PC-3 (cell line): ENCODE results near the gene STX8.

Source experiments
- EZH2 ChIP-seq: fragments of 300-600 bp; sonication (generic); IDR thresholded peaks from one replicate; pipeline ENCODE4 v1.6.1; 2017; ENCODE audit warnings: antibody characterized with exemption, mild to moderate bottlenecking, low read length; ENCODE audit not compliant: unreplicated experiment
- EZH2phosphoT487 ChIP-seq: fragments of 300-600 bp; sonication (generic); IDR thresholded peaks from 2 replicates; pipeline ENCODE4 v1.6.1; 2018; ENCODE audit warnings: mild to moderate bottlenecking, antibody characterized with exemption, low read length, borderline replicate concordance
- TF ChIP-seq, protein P1 (sequence below): fragments of 300-600 bp; sonication (generic); conservative IDR thresholded peaks from 2 replicates; pipeline ENCODE4 v1.5.1; 2017; ENCODE audit warnings: antibody characterized with exemption, low read depth, mild to moderate bottlenecking, low read length

- TF ChIP-seq, protein P1, sequence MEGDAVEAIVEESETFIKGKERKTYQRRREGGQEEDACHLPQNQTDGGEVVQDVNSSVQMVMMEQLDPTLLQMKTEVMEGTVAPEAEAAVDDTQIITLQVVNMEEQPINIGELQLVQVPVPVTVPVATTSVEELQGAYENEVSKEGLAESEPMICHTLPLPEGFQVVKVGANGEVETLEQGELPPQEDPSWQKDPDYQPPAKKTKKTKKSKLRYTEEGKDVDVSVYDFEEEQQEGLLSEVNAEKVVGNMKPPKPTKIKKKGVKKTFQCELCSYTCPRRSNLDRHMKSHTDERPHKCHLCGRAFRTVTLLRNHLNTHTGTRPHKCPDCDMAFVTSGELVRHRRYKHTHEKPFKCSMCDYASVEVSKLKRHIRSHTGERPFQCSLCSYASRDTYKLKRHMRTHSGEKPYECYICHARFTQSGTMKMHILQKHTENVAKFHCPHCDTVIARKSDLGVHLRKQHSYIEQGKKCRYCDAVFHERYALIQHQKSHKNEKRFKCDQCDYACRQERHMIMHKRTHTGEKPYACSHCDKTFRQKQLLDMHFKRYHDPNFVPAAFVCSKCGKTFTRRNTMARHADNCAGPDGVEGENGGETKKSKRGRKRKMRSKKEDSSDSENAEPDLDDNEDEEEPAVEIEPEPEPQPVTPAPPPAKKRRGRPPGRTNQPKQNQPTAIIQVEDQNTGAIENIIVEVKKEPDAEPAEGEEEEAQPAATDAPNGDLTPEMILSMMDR, result no peak
- no peak for TF ChIP-seq EZH2phosphoT487
- no peak for TF ChIP-seq EZH2
Observed at GRCh38 chr17:9241371-9241712, 334.3 kb downstream of the STX8 start.
